Measurements from ENCODE around the gene NKRF.

GRCh38 chrX:119573222-119573621 lies 33.0 kb downstream of the NKRF start:
- TF ChIP-seq CTCF (conservative IDR thresholded peaks at IDR 0.05; ENCODE audit: low read length) (no peak), EZH2phosphoT487 (IDR thresholded peaks at IDR 0.05; ENCODE audit: borderline replicate concordance) (no peak)
